Osteocyte (in vitro differentiated cells): Measurements from ENCODE around the gene ARID5A. TPM values are rescaled to one million over a fixed set of nuclear protein-coding genes. Genes with fewer than 3 reads are reported as not detected.

Source experiments
- DNase-seq: peaks from one replicate; pipeline ENCODE4 v3.0.0; 2021; ENCODE audit warnings: mixed read lengths; ENCODE audit not compliant: unreplicated experiment; ENCODE audit errors: extremely low spot score
- H3K27ac Mint-ChIP-seq: one replicate; pipeline ENCODE4 v1.8.0; 2021; ENCODE audit warnings: mild to moderate bottlenecking, mixed read lengths; ENCODE audit not compliant: unreplicated experiment
- H3K27me3 Mint-ChIP-seq: one replicate; pipeline ENCODE4 v1.8.0; 2021; ENCODE audit warnings: mixed read lengths; ENCODE audit not compliant: unreplicated experiment
- H3K36me3 Mint-ChIP-seq: one replicate; pipeline ENCODE4 v1.8.0; 2021; ENCODE audit warnings: mixed read lengths; ENCODE audit not compliant: unreplicated experiment
- H3K4me1 Mint-ChIP-seq: one replicate; pipeline ENCODE4 v1.8.0; 2021; ENCODE audit warnings: mixed read lengths; ENCODE audit not compliant: unreplicated experiment
- H3K4me3 Mint-ChIP-seq: one replicate; pipeline ENCODE4 v1.8.0; 2021; ENCODE audit warnings: mild to moderate bottlenecking, moderate library complexity, mixed read lengths; ENCODE audit not compliant: unreplicated experiment
- H3K9me3 Mint-ChIP-seq: one replicate; pipeline ENCODE4 v1.8.0; 2021; ENCODE audit warnings: mixed read lengths; ENCODE audit not compliant: unreplicated experiment
- CTCF ChIP-seq: fragments of 200-600 bp; sonication (generic); IDR thresholded peaks from 2 replicates; pipeline ENCODE4 v1.5.0; 2021; ENCODE audit warnings: antibody characterized with exemption, mild to moderate bottlenecking, moderate library complexity
- total RNA-seq: library from RNA; stranded (reverse); gene quantifications from 2 replicates; pipeline ENCODE4 v1.2.1, GENCODE V29; 2021

Gene ARID5A
- total RNA-seq, 1 donor from 2014 or later = 25.9 TPM

GRCh38 chr2:96537734-96538486 is 1.4 kb downstream of the ARID5A start:
- DNase-seq = no peak
- Mint-ChIP-seq H3K27me3 (no peaks in the 10 kb centered on the region), H3K4me1 (peaks cover 59% of the 10 kb centered on the region), H3K4me3 (peak overlapping the region; percentile 89), H3K9me3 (no peaks in the 10 kb centered on the region), H3K36me3 (no peaks in the 10 kb centered on the region), H3K27ac (no peak overlapping the region)
- TF ChIP-seq CTCF = no peak

- no peaks in the 10 kb centered on the region for H3K9me3 Mint-ChIP-seq
- H3K27ac Mint-ChIP-seq = peak overlapping the region; percentile 27
- TF ChIP-seq CTCF = no peak
- no peak for DNase-seq
- H3K4me3 Mint-ChIP-seq = peak overlapping the region; percentile 89
- peaks cover 6% of the 10 kb centered on the region for H3K36me3 Mint-ChIP-seq
- H3K4me1 Mint-ChIP-seq = peaks cover 52% of the 10 kb centered on the region
- H3K27me3 Mint-ChIP-seq = no peaks in the 10 kb centered on the region
Measured at GRCh38 chr2:96538487-96539214, 2.1 kb downstream of the ARID5A start.

GRCh38 chr2:96539215-96539920 is 2.8 kb downstream of the ARID5A start:
- TF ChIP-seq CTCF = no peak
- H3K4me3 Mint-ChIP-seq = peak overlapping the region; percentile 22
- peaks cover 12% of the 10 kb centered on the region for H3K36me3 Mint-ChIP-seq
- H3K27ac Mint-ChIP-seq = peak overlapping the region; percentile 27
- no peaks in the 10 kb centered on the region for H3K9me3 Mint-ChIP-seq
- no peaks in the 10 kb centered on the region for H3K27me3 Mint-ChIP-seq
- no peak for DNase-seq
- peaks cover 45% of the 10 kb centered on the region for H3K4me1 Mint-ChIP-seq

- DNase-seq = no peak
- no peak for TF ChIP-seq CTCF
Measured at GRCh38 chr2:96540136-96540535, 3.6 kb downstream of the ARID5A start.

More at GRCh38 chr2:96540136-96540535, 3.6 kb downstream of the ARID5A start:
- peak overlapping the region; percentile 74 for H3K27ac Mint-ChIP-seq
- H3K4me3 Mint-ChIP-seq = no peak overlapping the region
- no peaks in the 10 kb centered on the region for H3K9me3 Mint-ChIP-seq
- peaks cover 44% of the 10 kb centered on the region for H3K4me1 Mint-ChIP-seq
- peaks cover 17% of the 10 kb centered on the region for H3K36me3 Mint-ChIP-seq
- no peaks in the 10 kb centered on the region for H3K27me3 Mint-ChIP-seq
